IPS-18c (cell line): Measurements from ENCODE around the gene ACIN1.
"Not testable (repeated sequence)": the region's sequence is repeated elsewhere in the genome, so short reads cannot be mapped to it uniquely, and the experiment has no call there.

Experiments used
- H3K4me3 ChIP-seq: 2 replicates; pipeline ENCODE4 v1.7.0; 2013; ENCODE audit warnings: low read depth, mild to moderate bottlenecking, low read length, moderate library complexity; ENCODE audit not compliant: insufficient read depth
- H3K9me3 ChIP-seq: one replicate; pipeline ENCODE4 v1.6.1; 2013; ENCODE audit warnings: mild to moderate bottlenecking, low read length, moderate library complexity; ENCODE audit not compliant: control insufficient read depth, insufficient read depth

ACIN1 gene

DNA sequence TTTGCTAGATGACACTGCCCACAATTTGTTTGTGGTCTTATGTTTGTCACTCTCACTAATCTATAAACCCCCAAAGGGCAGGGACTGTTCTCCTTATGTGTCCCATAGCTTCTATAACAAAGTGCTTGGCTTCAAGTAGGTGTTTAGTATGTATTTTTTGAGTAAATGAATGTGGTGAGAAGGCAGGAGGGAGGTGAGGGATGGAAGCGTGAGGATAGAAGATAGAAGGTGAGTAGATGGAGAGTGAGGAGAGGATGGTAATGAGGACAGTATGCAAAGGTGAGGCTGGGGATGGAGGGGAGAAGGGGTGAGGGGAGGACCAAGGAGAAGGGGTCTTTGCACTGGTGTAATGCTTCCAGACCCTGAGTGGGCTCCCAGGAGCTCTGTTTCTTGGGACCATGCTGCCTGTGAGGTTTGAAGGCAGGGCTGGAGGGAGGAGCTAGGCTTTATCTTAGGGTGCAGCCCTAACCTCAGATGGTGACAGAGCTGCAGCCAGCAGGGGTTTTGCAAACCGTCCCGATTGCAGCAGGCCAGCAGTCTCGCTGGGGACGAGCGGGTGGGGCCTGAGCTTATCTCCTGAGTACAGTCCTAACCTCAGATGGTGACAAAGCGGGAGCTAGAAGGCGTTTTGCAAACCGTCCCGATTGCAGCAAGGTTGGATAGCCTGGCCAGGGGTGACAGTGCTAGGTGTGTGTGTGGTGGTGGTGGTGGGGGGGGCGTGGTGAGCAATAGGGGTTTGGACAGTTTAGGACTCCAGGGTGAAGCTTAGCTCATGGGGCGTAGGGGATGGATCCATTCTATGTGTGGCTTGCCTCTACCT, 17.6 kb upstream of the ACIN1 start:
- Histone ChIP-seq H3K9me3 (peaks cover 4% of the 10 kb centered on the region), H3K4me3 (peak overlapping the region; percentile 20; the same call in 1 of the 2 replicates)

DNA sequence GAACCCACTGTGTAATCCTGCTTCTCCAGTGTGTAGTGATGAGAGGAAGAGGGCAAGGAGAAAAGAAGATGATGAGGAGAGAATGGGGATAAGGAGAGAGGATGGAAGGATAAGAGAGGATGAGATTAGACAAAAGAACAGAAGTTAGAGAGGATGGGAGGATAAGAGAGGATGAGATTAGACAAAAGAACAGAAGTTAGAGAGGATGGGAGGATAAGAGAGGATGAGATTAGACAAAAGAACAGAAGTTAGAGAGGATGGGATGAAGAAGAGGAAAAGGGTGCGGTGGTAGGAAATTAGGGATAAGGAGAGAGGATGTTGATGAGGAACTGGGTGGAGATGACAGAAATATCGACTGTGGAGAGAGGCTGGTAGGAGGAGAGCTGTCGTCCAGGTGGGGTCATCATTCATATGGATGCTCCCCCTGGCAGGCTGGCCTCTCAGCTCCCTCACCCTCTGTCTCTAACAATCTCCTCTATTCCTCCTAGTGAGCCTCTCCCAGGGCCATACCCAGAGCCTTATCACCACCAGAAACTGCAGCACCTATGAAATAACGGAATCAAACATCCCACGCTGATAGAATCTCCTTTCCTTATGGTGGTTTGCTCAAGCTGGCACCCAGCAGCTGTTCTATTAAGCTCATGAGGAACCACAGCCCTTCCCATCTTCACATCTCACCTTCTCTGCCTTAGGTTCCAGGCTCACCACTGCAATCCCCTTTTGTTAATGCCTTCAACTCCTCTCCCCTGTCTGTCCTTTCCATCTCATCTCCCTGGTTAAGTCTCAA, 15.8 kb upstream of the ACIN1 start:
- no peak overlapping the region for H3K4me3 ChIP-seq

DNA sequence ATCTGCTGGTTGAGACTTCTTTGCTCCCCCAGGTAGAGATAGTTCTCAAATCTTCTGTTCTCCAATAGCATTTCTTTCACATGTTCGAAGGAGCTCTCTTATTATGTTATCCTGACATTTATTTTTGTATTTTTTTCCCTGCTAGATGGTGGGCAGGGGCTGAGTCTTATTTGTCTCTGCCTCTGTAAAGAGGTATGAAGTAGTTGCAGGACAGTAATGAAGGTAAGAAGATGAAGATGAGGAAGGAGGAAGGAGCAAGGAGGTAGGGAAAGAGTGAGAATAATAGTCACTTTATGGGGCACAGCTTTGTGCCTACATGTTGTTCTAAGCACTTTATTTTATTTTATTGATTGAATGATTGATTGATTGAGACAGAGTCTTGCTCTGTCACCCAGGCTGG, 14.8 kb upstream of the ACIN1 start:
- Histone ChIP-seq H3K4me3 (no peak overlapping the region), H3K9me3 (peaks cover 4% of the 10 kb centered on the region)

More for the DNA sequence above, 15.8 kb upstream of the ACIN1 start:
- peaks cover 4% of the 10 kb centered on the region for H3K9me3 ChIP-seq

DNA sequence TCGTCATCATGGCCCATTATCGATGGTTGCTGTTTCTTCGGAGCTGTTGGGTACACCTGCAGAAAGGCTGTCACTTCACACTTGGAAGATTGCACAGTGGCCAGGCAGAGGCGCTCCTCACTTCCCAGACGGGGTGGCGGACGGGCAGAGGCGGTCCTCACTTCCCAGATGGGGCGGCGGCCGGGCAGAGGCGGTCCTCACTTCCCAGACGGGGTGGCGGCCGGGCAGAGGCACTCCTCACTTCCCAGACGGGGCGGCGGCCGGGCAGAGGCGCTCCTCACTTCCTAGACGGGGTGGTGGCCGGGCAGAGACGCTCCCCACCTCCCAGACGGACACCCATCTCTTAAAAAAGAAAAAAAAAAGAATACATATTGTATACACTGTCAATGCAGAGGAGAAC, 13.2 kb upstream of the ACIN1 start:
- H3K9me3 ChIP-seq, H3K4me3 ChIP-seq: not testable (repeated sequence)

DNA sequence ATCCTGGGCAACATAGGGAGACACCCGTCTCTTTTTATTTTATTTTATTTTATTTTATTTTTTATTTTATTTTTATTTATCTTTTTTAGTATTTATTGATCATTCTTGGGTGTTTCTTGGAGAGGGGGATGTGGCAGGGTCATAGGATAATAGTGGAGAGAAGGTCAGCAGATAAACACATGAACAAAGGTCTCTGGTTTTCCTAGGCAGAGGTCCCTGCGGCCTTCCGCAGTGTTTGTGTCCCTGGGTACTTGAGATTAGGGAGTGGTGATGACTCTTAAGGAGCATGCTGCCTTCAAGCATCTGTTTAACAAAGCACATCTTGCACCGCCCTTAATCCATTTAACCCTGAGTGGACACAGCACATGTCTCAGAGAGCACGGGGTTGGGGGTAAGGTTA, 12.7 kb upstream of the ACIN1 start:
- H3K4me3 ChIP-seq, H3K9me3 ChIP-seq: not testable (repeated sequence)

DNA sequence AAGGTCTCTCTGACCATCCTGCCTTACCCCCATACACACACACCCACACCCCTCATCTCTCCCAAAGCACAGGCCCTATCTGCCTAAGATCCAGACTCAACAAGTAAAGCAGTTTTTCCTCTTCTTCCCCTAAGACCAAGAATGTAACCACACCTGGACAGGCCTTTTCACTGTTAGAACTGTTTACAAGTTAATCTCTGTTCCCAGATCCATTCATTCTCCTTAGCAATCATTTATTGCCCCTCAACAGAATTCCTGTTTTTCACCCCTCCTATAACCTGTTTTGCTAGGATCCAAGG, 11.8 kb upstream of the ACIN1 start:
- no peak overlapping the region for H3K4me3 ChIP-seq
- H3K9me3 ChIP-seq = peaks cover 4% of the 10 kb centered on the region

DNA sequence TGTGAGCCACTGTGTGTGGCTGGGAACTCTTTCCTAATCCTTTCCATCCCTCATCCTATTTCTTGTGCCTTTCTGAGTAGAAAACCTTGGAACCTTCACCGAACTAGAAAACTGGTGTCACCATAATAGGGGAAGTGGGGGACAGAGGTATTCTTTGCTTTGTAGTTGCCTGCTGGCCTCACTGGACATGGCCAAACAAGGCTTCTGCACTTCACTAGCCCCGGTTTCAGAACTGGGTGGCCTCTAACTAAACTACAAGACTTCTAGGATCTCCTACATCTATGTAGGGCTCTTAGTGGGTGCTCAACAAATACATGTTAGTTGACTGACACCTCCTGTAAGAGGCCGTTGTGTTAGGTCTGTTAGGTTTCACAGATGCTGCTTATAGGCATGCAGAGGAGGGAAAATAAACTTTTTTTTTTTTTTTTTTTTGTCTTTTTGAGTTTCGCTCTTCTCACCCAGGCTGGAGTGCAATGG, 10.4 kb upstream of the ACIN1 start:
- no peak overlapping the region for H3K4me3 ChIP-seq
- peaks cover 4% of the 10 kb centered on the region for H3K9me3 ChIP-seq

DNA sequence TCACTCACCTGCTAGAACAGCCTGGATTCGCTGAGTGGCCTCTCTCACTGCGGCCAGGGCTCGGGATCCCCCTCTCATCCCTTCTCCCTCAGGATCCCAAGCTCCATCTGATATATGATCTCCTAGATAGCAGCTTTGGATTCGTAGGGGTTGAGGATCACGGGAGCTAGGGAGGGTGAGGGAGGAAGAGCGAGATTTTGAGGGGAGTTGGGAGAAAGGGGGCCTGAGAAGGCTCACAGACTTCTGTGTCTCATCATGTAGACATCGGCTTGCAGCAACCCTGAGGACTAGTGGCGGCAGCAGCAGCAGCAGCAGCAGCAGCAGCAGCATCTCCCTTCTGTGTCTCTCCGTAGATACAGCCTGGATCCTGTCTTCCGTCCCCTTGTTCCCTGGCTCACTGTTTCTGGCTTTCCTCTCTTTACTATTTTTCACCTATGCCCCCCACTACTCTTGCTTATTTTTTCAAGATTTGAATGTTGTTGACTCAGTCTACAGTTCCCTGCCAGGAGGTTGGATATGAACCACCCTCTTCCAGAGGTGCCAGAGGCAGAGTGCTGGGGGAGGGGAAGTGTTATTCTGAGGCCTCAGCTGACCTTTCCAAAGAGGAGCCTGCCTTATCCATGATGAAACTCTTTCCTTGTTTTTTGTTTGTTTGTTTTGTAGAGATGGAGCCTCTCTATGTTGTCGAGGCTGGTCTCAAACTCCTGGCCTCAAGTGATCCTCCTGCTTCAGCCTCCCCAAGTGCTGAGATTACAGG, 9.8 kb upstream of the ACIN1 start, which contains the start of gene CIROP:
Gene CIROP (minus strand): TSS at position 399 of the 757 bp plus-strand sequence. CDS start 69 bp downstream, at position 330.
- Histone ChIP-seq H3K9me3 (peaks cover 4% of the 10 kb centered on the region), H3K4me3 (no peak within 1 kb of the TSS)

DNA sequence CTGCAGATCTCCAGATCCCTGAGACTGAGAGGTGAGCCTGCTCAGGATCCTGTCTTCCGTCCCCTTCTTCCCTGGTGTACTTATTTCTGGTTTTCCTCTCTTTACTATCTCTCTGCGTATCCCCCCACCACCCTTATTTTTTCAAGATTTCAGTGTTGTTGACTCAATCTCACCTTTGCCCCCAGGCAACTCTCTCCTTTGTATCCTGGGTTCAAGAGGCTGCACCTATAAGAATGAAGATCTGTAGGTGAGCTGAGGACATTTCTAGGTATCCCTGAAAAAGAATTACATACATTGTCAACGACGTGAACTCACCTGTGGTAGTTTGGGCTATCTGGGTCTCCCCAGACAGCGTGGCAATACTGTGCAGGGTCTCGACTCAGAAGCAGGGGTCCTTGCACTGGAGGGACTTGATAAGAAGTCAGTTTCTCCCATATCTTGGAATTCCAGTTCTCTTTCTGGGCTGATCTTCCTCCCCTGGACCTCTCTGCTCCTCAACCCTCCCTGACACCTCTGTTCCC, 9.2 kb upstream of the ACIN1 start:
- H3K9me3 ChIP-seq = peaks cover 4% of the 10 kb centered on the region
- no peak overlapping the region for H3K4me3 ChIP-seq

DNA sequence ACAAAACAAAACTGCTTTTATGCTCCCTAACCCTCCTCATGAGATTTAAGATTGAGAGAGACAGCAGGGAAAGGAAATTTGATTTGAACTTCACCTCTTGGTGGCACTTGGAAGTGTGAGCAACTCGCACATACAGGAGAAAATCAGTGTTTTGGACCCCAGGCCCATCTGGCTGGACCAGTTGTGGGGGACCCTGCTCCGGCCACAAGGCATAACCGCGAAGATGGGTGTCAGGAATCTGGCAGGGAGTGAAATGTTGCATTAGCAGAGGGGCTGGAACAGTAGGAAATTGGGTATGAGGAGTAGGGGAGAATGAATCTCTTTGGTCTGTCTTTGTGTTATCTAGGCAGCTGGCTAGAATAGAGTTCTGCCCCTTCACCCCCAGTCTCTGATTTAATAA, 8.6 kb upstream of the ACIN1 start:
- peaks cover 4% of the 10 kb centered on the region for H3K9me3 ChIP-seq

DNA sequence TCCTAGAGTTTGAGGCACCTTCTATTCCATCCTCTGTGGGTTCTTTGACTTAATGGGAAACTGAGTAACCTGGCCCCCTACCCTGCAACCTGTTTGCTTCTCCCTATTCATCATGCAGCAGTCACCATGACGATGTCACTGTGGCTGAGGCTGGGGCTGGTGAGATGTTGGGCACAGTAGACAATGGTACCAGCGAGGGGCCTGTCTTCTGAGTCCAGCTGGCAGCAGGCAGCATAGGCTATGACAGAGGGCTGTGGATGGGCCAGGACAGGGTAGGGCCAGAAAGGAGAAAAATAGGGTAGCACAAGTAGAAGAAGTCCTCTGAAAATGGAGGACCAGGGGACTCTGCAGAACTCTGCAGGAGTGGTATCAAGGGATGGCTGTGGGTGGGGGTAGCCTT, 7.9 kb upstream of the ACIN1 start:
- no peak overlapping the region for H3K4me3 ChIP-seq
- H3K9me3 ChIP-seq = no peaks in the 10 kb centered on the region

More for the DNA sequence above, 8.6 kb upstream of the ACIN1 start:
- H3K4me3 ChIP-seq = no peak overlapping the region

DNA sequence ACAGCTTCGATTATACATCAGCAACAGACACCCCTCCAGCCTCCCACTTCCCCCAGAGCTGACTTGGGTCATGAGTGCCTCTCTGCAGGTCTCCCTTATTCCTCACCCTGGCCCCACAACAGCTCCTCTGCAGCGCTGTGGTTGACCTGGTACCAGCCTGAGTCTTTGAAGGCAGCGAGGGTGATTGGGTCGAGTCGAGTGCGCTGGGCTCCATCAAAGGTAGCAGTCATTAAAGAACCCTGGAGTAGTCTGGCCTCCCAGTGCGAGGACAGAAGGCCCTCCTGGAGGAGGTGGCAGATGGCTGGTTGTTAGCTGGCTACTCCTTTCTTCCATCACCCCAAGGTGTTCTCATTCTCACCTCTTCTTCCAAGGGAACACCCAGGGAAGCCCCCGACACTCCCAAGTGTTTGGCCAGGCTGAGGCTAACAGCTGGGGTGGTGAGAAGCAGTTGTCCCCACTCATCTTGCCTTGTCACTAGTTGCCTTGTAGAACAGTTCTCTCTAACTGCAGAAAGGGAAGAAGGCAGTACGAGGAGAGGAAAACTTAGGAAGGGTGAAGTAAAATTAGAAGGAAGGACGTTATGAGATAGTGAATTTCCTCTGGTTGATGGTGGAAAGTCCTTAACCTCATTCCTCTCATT, 7.2 kb upstream of the ACIN1 start:
- Histone ChIP-seq H3K4me3 (no peak overlapping the region), H3K9me3 (no peaks in the 10 kb centered on the region)

DNA sequence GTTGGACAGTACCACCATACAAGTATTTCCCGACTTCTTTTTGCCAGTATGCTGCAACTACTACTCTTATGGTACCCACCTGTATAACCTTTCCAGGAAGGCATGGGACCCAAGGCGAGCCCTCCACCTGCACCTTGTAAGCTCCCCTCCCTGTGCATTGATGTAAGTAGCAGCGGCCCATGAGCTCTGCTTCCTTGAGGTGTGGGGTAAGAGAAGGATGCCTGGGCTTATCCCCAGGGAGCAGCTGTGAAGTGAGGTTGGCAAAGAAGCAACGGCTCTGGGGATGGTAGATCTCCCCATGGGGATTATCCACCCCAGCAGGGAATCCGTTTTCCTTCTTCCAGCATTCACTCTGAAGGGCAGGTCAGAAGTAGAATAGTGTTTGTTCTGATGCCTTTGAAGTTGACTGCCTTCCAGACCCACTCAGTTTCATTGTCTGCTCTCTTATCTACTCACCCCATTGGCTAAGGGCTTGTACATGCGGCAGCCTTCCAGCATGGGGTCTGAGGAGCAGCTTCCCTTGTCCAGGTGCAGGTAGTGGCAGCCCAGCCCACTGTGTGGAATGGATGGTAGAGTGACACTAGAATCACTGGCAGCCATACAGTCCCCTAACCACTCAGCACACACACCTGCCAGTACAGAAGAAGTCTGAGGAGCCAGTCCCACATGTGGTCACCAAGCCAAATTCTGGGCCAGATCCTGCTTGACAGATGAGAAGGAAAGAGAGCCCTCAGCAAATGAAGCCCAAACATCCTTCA, 6.5 kb upstream of the ACIN1 start:
- Histone ChIP-seq H3K9me3 (no peaks in the 10 kb centered on the region), H3K4me3 (no peak overlapping the region)

DNA sequence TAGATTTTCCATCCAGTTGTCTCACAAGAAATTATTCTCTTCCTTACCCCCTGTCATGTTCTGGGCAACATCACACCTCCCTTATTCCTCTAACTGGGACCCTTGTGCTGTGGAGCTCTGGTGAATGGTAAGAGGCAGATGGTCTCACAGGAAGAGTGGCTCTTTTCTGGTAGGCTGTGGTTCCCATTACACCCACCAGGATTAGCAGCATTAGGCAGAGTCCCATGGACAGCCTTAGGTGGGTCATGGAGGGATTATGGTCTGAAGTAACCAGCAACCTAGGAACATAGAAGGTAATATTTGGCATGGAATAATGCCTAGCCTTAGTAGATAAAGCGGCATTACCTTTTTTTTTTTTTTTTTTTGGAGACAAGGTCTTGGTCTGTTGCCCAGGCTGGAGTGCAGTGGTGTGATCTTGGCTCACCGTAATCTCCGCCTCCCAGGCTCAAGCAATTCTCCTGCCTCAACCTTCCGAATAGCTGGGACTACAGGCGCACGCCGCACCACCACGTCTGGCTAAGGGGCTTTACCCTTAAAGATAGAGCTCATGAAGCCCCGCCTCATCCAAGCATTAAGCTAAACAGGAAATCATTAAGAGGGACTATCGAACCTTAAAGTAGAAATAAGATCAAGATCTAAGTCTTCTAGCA, 4.4 kb upstream of the ACIN1 start:
- Histone ChIP-seq H3K4me3 (no peak overlapping the region), H3K9me3 (no peaks in the 10 kb centered on the region)

DNA sequence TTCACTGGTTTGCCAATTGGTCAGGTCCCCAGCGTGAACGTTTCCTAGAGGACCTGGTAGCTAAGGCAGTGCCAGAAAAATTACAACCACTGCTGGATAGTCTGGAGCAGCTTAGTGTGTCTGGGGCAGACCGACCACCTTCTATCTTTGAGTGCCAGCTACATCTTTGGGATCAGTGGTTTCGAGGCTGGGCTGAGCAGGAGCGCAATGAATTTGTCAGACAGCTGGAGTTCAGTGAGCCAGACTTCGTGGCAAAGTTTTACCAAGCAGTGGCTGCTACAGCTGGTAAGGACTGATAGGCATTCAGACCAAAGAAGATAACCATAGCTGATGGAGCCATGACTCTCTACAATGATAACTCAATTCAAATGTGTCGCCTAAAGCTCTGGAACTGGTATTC, 2.9 kb upstream of the ACIN1 start:
- no peak overlapping the region for H3K4me3 ChIP-seq

More for the DNA sequence above, 2.9 kb upstream of the ACIN1 start:
- no peaks in the 10 kb centered on the region for H3K9me3 ChIP-seq
